HTR-8/SVneo (cell line): ENCODE data around the gene OR6X1.

ENCODE experiments used
- DNase-seq: peaks from one replicate; pipeline ENCODE4 v3.0.0; 2011; ENCODE audit warnings: low spot score, mixed read lengths; ENCODE audit not compliant: insufficient read length
- FAIRE-seq: peaks from 2 replicates; lab custom pipeline; 2011; peaks lifted over from hg19 to GRCh38; lab: Jason Lieb, UNC

OR6X1 gene

DNA sequence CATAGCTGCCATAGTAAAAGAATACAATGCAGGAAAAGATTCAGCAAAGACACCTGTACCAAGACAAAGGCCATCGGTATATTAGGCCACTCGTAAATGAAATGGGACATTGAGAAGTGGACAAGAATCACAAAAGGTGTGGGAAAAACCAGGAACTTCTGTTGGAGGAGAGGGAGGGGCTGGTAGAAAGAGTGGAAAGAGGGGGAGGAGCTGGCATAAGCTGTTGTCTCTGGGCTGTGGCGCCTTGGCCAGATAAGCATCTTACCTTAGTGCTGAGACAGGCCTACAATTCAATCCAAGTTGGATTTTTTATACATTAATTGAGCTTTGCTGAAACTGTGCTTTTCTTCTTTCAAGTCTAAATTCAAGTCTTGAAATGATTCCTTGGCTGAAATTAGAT is 50.0 kb downstream of the OR6X1 start:
- DNase-seq, result no peak
- no peak for FAIRE-seq
